Endodermal cell (in vitro differentiated cells): ENCODE measurements around the gene MFSD8. TPM values are rescaled to one million over a fixed set of nuclear protein-coding genes. Genes with fewer than 3 reads are reported as not detected.

Experiments
- DNase-seq: peaks from one replicate; pipeline ENCODE4 v3.0.0-alpha.2; 2017
- H3K27ac ChIP-seq: 2 replicates; pipeline ENCODE4 v1.5.1; 2013; ENCODE audit warnings: mild to moderate bottlenecking, low read depth, low read length, moderate library complexity
- H3K27me3 ChIP-seq: 2 replicates; pipeline ENCODE4 v1.6.1; 2013; ENCODE audit warnings: mild to moderate bottlenecking, low read length, moderate library complexity; ENCODE audit not compliant: insufficient read depth, control insufficient read depth, poor library complexity, severe bottlenecking
- H3K36me3 ChIP-seq: 2 replicates; pipeline ENCODE4 v1.7.0; 2013; ENCODE audit warnings: mild to moderate bottlenecking, low read length, moderate library complexity; ENCODE audit not compliant: control insufficient read depth, insufficient read depth
- H3K4me1 ChIP-seq: one replicate; pipeline ENCODE4 v1.7.0; 2013; ENCODE audit warnings: low read length; ENCODE audit not compliant: control insufficient read depth, insufficient read depth
- H3K4me3 ChIP-seq: 2 replicates; pipeline ENCODE4 v1.5.1; 2013; ENCODE audit warnings: mild to moderate bottlenecking, low read length, moderate library complexity
- H3K9ac ChIP-seq: 2 replicates; pipeline ENCODE4 v1.6.1; 2013; ENCODE audit warnings: mild to moderate bottlenecking, low read length, moderate library complexity; ENCODE audit not compliant: poor library complexity, severe bottlenecking; ENCODE audit errors: extremely low read depth
- H3K9me3 ChIP-seq: 2 replicates; pipeline ENCODE4 v1.6.1; 2013; ENCODE audit warnings: mild to moderate bottlenecking, low read length, moderate library complexity; ENCODE audit not compliant: control insufficient read depth
- H3K27ac Mint-ChIP-seq: 2 replicates; pipeline ENCODE4 v1.8.0; 2020; ENCODE audit warnings: mixed read lengths
- H3K27me3 Mint-ChIP-seq: 2 replicates; pipeline ENCODE4 v1.8.0; 2021; ENCODE audit warnings: mild to moderate bottlenecking, mixed read lengths; ENCODE audit not compliant: insufficient read depth
- H3K36me3 Mint-ChIP-seq: 2 replicates; pipeline ENCODE4 v1.8.0; 2020; ENCODE audit warnings: low read depth, mixed read lengths
- H3K4me1 Mint-ChIP-seq: 2 replicates; pipeline ENCODE4 v1.8.0; 2020; ENCODE audit warnings: mixed read lengths
- H3K4me3 Mint-ChIP-seq: 2 replicates; pipeline ENCODE4 v1.8.0; 2020; ENCODE audit warnings: mild to moderate bottlenecking, moderate library complexity, mixed read lengths
- H3K9me3 Mint-ChIP-seq: 2 replicates; pipeline ENCODE4 v1.8.0; 2020; ENCODE audit warnings: mild to moderate bottlenecking, mixed read lengths
- CTCF ChIP-seq: fragments of 200-600 bp; sonication (generic); conservative IDR thresholded peaks from 2 replicates; pipeline ENCODE4 v1.5.0; 2021; ENCODE audit warnings: antibody characterized with exemption, mild to moderate bottlenecking
- WGBS, 2 experiments: methylation state at CpG; one replicate each; pipeline versions ENCODE4 v1.1.5 to v1.1.7; 2013; ENCODE audit warnings: missing lambda C conversion rate in 2 of 2, mixed read lengths in 1 of 2; ENCODE audit not compliant: insufficient coverage in 1 of 2, insufficient read length in 1 of 2; 5-methylcytosine and 5-hydroxymethylcytosine counted together
- total RNA-seq, 2 donors: library from RNA; stranded (reverse); fragmentation: NEBNext Ultra II Directional in 1 of 2; extraction: Animal tissue kit (Norgen Biotek cat#: 25700) in 1 of 2; gene quantifications; 2 replicates in 1 of 2; 3 replicates in 1 of 2; pipeline ENCODE4 v1.2.1, GENCODE V29; 2021

MFSD8 gene
- total RNA-seq, 2 donors from 2014 or later = 23.8 to 25.2 TPM

DNA sequence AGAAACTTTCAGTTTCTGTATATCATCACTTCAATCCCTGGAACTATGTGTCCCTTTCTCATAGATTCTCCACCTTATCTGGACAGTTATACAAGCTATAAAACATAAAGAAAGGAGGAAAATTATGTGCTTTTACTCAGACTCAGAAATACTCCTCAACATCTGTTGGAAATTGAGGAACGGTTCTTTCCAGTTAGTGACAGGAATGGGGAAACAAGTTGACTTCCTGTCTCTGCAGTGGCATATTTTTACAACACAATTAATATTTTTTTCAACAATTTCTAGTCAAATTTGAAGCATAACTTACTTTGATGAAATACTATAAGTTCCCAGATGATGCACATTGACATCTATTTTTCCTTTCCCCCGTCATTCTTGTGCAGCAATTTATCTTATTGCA, 28.2 kb upstream of the MFSD8 start:
- no peak for DNase-seq
- TF ChIP-seq CTCF = no peak
- Histone ChIP-seq H3K4me1 (no peaks in the 10 kb centered on the region), H3K4me3 (no peak overlapping the region), H3K27me3 (no peaks in the 10 kb centered on the region), H3K36me3 (peaks cover 64% of the 10 kb centered on the region), H3K9ac (no peak overlapping the region), H3K27ac (no peak overlapping the region), H3K9me3 (peaks cover 30% of the 10 kb centered on the region)
- H3K4me3 Mint-ChIP-seq = no peak overlapping the region
- H3K36me3 Mint-ChIP-seq = peaks cover 61% of the 10 kb centered on the region
- peaks cover 22% of the 10 kb centered on the region for H3K9me3 Mint-ChIP-seq
- H3K27ac Mint-ChIP-seq = no peak overlapping the region
- H3K4me1 Mint-ChIP-seq = no peaks in the 10 kb centered on the region
- 100% methylated on average over 1 to 2 of the region's 2 CpGs for WGBS, 2 experiments
- H3K27me3 Mint-ChIP-seq = no peaks in the 10 kb centered on the region

DNA sequence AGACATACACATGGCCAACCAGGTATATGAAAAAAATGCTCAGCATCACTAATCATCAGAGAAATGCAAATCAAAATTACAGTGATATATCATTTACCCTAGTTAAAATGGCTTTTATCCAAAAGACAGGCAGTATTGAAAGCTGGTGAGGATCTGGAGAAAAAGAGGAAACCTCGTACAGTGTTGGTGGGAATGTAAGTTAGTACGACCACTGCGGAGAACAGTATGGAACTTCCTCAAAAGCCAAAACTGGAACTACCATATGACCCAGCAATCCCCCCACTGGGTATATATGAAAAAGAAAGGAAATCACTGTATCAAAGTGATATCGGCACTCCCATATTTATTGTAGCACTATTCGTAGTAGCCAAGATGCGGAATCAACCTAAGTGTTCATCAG, 23.7 kb upstream of the MFSD8 start:
- Mint-ChIP-seq H3K36me3 (peaks cover 53% of the 10 kb centered on the region), H3K9me3 (peaks cover under 1% of the 10 kb centered on the region), H3K4me3 (no peak overlapping the region), H3K4me1 (peaks cover 1% of the 10 kb centered on the region), H3K27me3 (no peaks in the 10 kb centered on the region), H3K27ac (peak overlapping the region; percentile 78)
- no peak for DNase-seq
- Histone ChIP-seq H3K27me3 (no peaks in the 10 kb centered on the region), H3K4me3 (no peak overlapping the region), H3K4me1 (no peaks in the 10 kb centered on the region), H3K27ac (no peak overlapping the region), H3K9ac (no peak overlapping the region), H3K36me3 (peaks cover 65% of the 10 kb centered on the region), H3K9me3 (no peaks in the 10 kb centered on the region)
- 98 to 100% methylated on average over 4 to 6 of the region's 6 CpGs for WGBS, 2 experiments
- TF ChIP-seq CTCF = no peak

- DNase-seq = no peak
- H3K9me3 ChIP-seq = no peaks in the 10 kb centered on the region
- no peak for TF ChIP-seq CTCF
- no peaks in the 10 kb centered on the region for H3K4me1 ChIP-seq
- H3K9me3 Mint-ChIP-seq = no peaks in the 10 kb centered on the region
- no peak overlapping the region for H3K4me3 Mint-ChIP-seq
- H3K36me3 ChIP-seq = peaks cover 44% of the 10 kb centered on the region
- H3K27me3 Mint-ChIP-seq = no peaks in the 10 kb centered on the region
- H3K27ac ChIP-seq = no peak overlapping the region
- H3K27ac Mint-ChIP-seq = no peak overlapping the region
- H3K36me3 Mint-ChIP-seq = peaks cover 35% of the 10 kb centered on the region
- no peaks in the 10 kb centered on the region for H3K27me3 ChIP-seq
- H3K4me3 ChIP-seq = no peak overlapping the region
- H3K9ac ChIP-seq = no peak overlapping the region
- no CpG with 5 or more reads among the region's 1 CpG for WGBS, 2 experiments
- peaks cover 1% of the 10 kb centered on the region for H3K4me1 Mint-ChIP-seq
These were observed 21.0 kb upstream of the MFSD8 start for GRCh38 chr4:127985989-127986388.
